Thyroid gland (tissue), 4 donors: ENCODE measurements around the gene ZC3HAV1L. TPM values are rescaled to one million over a fixed set of nuclear protein-coding genes. Genes with fewer than 3 reads are reported as not detected.

Source experiments
- DNase-seq, 2 donors: peaks; one replicate each; pipeline ENCODE4 v3.0.0-alpha.2; 2019
- H3K27ac ChIP-seq, 3 donors: fragments of 200-600 bp; sonication (generic); 1 replicate in 2 of 3; 2 replicates in 1 of 3; pipeline ENCODE4 v1.5.1; 2016 to 2019; ENCODE audit warnings: mild to moderate bottlenecking in 1 of 3, moderate library complexity in 1 of 3
- H3K27me3 ChIP-seq: fragments of 200-600 bp; sonication (generic); one replicate; pipeline ENCODE4 v1.5.1; 2019
- H3K36me3 ChIP-seq, 2 donors: fragments of 200-600 bp; sonication (generic); one replicate each; pipeline ENCODE4 v1.5.1; 2016 to 2019
- H3K4me1 ChIP-seq, 2 donors: fragments of 200-600 bp; sonication (generic); one replicate each; pipeline ENCODE4 v1.5.1; 2017 to 2019
- H3K4me3 ChIP-seq, 3 donors: fragments of 200-600 bp; sonication (generic); replicated peaks in 1 of 3; 1 replicate in 2 of 3; 2 replicates in 1 of 3; pipeline ENCODE4 v1.5.1; 2016; ENCODE audit warnings: mild to moderate bottlenecking in 1 of 3
- H3K9me3 ChIP-seq: fragments of 200-600 bp; sonication (generic); one replicate; pipeline ENCODE4 v1.5.1; 2017
- POLR2A ChIP-seq, 2 donors: fragments of 450-650 bp; IDR thresholded peaks; one replicate each; pipeline ENCODE4 v1.6.1; 2017; ENCODE audit warnings: antibody characterized with exemption in 2 of 2, mild to moderate bottlenecking in 2 of 2, moderate library complexity in 1 of 2
- WGBS, 2 donors: methylation state at CpG; one replicate each; pipeline ENCODE4 v1.1.5; 2017; 5-methylcytosine and 5-hydroxymethylcytosine counted together
- intact Hi-C: fragments of 100-400 bp; cut with DNase I; formaldehyde crosslinking; loops from one replicate; pipeline ENCODE4 v1.15.1; 2023
- total RNA-seq, 4 donors: library from RNA; depleted of rRNA; stranded (reverse); fragments of >200 nt; gene quantifications; one replicate each; pipeline ENCODE4 v1.2.3, GENCODE V29; 2016
- TF ChIP-seq, protein P1 (sequence below), 6 experiments: fragments of 200-600 bp in 3 of 6; fragments of 450-650 bp in 3 of 6; sonication (generic) in 3 of 6; IDR thresholded peaks; one replicate each; pipeline ENCODE4 v1.5.1; 2016 to 2019; ENCODE audit warnings: antibody characterized with exemption in 6 of 6, mild to moderate bottlenecking in 2 of 6, inconsistent platforms in 1 of 6, moderate library complexity in 1 of 6

Gene ZC3HAV1L
- total RNA-seq, 4 donors from 2014 or later = 31.7 to 73.7 (median 45.5) TPM

- no peak for TF ChIP-seq POLR2A (IDR thresholded peaks at IDR 0.05)
- TF ChIP-seq, protein P1, sequence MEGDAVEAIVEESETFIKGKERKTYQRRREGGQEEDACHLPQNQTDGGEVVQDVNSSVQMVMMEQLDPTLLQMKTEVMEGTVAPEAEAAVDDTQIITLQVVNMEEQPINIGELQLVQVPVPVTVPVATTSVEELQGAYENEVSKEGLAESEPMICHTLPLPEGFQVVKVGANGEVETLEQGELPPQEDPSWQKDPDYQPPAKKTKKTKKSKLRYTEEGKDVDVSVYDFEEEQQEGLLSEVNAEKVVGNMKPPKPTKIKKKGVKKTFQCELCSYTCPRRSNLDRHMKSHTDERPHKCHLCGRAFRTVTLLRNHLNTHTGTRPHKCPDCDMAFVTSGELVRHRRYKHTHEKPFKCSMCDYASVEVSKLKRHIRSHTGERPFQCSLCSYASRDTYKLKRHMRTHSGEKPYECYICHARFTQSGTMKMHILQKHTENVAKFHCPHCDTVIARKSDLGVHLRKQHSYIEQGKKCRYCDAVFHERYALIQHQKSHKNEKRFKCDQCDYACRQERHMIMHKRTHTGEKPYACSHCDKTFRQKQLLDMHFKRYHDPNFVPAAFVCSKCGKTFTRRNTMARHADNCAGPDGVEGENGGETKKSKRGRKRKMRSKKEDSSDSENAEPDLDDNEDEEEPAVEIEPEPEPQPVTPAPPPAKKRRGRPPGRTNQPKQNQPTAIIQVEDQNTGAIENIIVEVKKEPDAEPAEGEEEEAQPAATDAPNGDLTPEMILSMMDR (IDR thresholded peaks at IDR 0.05) = no peak
These were observed 31.3 kb downstream of the ZC3HAV1L start for GRCh38 chr7:139004321-139005090.

DNA sequence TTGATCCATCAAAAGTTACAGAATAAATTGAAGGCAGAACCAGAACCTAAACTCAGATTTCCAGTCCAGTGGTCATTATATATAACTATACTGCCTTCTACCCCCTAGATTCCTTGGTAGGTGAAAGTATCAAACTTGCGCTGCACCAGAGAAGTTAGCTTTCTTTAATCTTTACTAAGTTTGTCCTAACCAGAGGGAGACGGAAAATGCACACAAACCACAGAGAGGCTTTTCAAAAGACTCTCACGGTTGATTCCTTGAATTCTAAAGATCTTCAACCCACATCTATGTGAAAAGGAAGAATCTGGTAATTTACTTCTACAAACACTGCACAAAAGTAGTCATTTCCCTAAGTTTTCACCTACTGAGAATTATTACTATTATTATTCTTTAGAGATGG lies 36.4 kb downstream of the ZC3HAV1L start:
- no peaks in the 10 kb centered on the region for H3K9me3 ChIP-seq
- no peak overlapping the region for H3K4me3 ChIP-seq
- no peak overlapping the region for H3K27ac ChIP-seq
- no peak for DNase-seq
- TF ChIP-seq POLR2A (IDR thresholded peaks at IDR 0.05) = no peak
- TF ChIP-seq, protein P1 (IDR thresholded peaks at IDR 0.05) = no peak
- intact Hi-C loops = no loop called here
- H3K27me3 ChIP-seq = no peaks in the 10 kb centered on the region
- H3K36me3 ChIP-seq = no peaks in the 10 kb centered on the region
- no peaks in the 10 kb centered on the region for H3K4me1 ChIP-seq
- WGBS, 2 donors = 86 to 89% methylated on average over 3 of the region's 3 CpGs

More at GRCh38 chr7:139004321-139005090, 31.3 kb downstream of the ZC3HAV1L start:
- Histone ChIP-seq H3K27me3 (no peaks in the 10 kb centered on the region), H3K27ac (no peak overlapping the region), H3K4me1 (no peaks in the 10 kb centered on the region), H3K4me3 (no peak overlapping the region), H3K36me3 (no peaks in the 10 kb centered on the region), H3K9me3 (no peaks in the 10 kb centered on the region)
- DNase-seq = no peak
- intact Hi-C loops = no loop called here

GRCh38 chr7:138992052-138992531 lies 43.8 kb downstream of the ZC3HAV1L start:
- H3K27me3 ChIP-seq = no peaks in the 10 kb centered on the region
- H3K9me3 ChIP-seq = no peaks in the 10 kb centered on the region
- WGBS, 2 donors = 85 to 88% methylated on average over 8 of the region's 8 CpGs
- TF ChIP-seq, protein P1 (IDR thresholded peaks at IDR 0.05) = no peak
- TF ChIP-seq POLR2A (IDR thresholded peaks at IDR 0.05) = no peak
- no peaks in the 10 kb centered on the region for H3K36me3 ChIP-seq
- intact Hi-C loops = no loop called here
- DNase-seq = no peak
- H3K4me1 ChIP-seq = no peaks in the 10 kb centered on the region
- no peak overlapping the region for H3K27ac ChIP-seq
- no peak overlapping the region for H3K4me3 ChIP-seq

- 98 to 100% methylated on average over 1 of the region's 1 CpG for whole genome bisulfite sequencing, 2 donors
- intact Hi-C loops = no loop called here
These were observed 48.2 kb downstream of the ZC3HAV1L start for GRCh38 chr7:138987686-138988085.

More at GRCh38 chr7:138987686-138988085, 48.2 kb downstream of the ZC3HAV1L start:
- Histone ChIP-seq H3K4me1 (no peaks in the 10 kb centered on the region), H3K36me3 (no peaks in the 10 kb centered on the region), H3K27ac (no peak overlapping the region), H3K9me3 (no peaks in the 10 kb centered on the region), H3K4me3 (no peak overlapping the region), H3K27me3 (no peaks in the 10 kb centered on the region)
- no peak for DNase-seq
- TF ChIP-seq, protein P1 (IDR thresholded peaks at IDR 0.05) = no peak
- no peak for TF ChIP-seq POLR2A (IDR thresholded peaks at IDR 0.05)
